WERI-Rb-1 (cell line): ENCODE measurements around the gene SOX6.
"Not testable (repeated sequence)": the region's sequence is repeated elsewhere in the genome, so short reads cannot be mapped to it uniquely, and the experiment has no call there.

Experiments used
- DNase-seq: peaks from one replicate; pipeline ENCODE4 v3.0.0-alpha.2; 2020
- H3K27ac ChIP-seq: fragments of 250-450 bp; sonication (Bioruptor Pico); 2 replicates; pipeline ENCODE4 v1.5.1; 2020; ENCODE audit warnings: mild to moderate bottlenecking, moderate library complexity
- H3K27me3 ChIP-seq: fragments of 250-450 bp; sonication (Bioruptor Pico); 2 replicates; pipeline ENCODE4 v1.5.1; 2021; ENCODE audit warnings: mild to moderate bottlenecking, low read depth, moderate library complexity; ENCODE audit not compliant: insufficient read depth, severe bottlenecking
- H3K36me3 ChIP-seq: fragments of 250-450 bp; sonication (Bioruptor Pico); 2 replicates; pipeline ENCODE4 v1.5.1; 2020; ENCODE audit warnings: mild to moderate bottlenecking, moderate library complexity
- H3K4me3 ChIP-seq: 2 replicates; pipeline ENCODE4 v1.5.1; 2011; ENCODE audit warnings: low read depth, mild to moderate bottlenecking, control low read depth, low read length
- H3K9me3 ChIP-seq: fragments of 250-450 bp; sonication (Bioruptor Pico); 2 replicates; pipeline ENCODE4 v1.5.1; 2021; ENCODE audit warnings: mild to moderate bottlenecking, moderate library complexity; ENCODE audit not compliant: severe bottlenecking
- CTCF ChIP-seq: IDR thresholded peaks from 2 replicates; pipeline ENCODE4 v1.5.1; 2011; ENCODE audit warnings: low read depth, mild to moderate bottlenecking, control low read depth, inconsistent platforms, low read length

SOX6 gene

DNA sequence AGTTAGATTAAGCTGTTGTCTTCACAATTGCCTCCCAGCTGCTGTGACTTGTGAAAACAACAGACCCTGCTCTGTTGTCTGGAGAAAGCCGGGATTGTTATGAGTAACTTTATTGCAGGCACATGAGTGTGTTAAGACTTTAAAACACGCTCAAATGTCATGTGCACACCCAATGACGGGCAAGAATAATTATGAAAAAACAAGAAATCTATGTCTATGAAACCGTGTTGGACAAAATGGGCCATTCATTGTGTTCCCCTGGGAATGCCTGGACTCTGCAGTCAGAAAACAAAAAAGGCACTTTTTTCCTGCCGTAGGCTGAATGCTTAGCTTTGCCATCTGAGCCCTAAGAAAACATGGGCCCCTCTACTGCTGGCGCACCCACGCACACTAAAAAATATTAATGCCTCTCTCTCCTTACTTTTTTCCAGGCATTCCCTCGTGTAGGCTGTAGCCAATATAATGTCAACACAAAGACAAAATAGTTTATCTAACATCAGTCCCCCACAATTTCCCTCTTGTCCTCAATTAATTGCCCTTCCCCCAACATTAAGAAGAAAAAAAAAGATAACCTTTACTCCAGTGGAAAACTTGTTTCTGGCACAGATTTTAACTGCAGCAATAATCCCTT is 207.9 kb downstream of the SOX6 start:
- H3K9me3 ChIP-seq: no peaks in the 10 kb centered on the region
- no peaks in the 10 kb centered on the region for H3K27me3 ChIP-seq
- no peak for DNase-seq
- H3K27ac ChIP-seq: no peak overlapping the region
- no peak overlapping the region for H3K4me3 ChIP-seq
- TF ChIP-seq CTCF: no peak
- H3K36me3 ChIP-seq: no peaks in the 10 kb centered on the region

DNA sequence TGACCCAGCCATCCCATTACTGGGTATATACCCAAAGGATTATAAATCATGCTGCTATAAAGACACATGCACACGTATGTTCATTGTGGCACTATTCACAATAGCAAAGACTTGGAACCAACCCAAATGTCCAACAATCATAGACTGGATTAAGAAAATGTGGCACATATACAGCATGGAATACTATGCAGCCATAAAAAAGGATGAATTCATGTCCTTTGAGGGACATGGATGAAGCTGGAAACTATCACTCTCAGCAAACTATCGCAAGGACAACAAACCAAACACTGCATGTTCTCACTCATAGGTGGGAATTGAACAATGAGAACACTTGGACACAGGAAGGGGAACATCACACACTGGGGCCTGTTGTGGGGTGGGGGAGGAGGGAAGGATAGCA is 209.4 kb downstream of the SOX6 start:
- H3K9me3 ChIP-seq, DNase-seq, H3K4me3 ChIP-seq, H3K36me3 ChIP-seq, H3K27me3 ChIP-seq, H3K27ac ChIP-seq: not testable (repeated sequence)

DNA sequence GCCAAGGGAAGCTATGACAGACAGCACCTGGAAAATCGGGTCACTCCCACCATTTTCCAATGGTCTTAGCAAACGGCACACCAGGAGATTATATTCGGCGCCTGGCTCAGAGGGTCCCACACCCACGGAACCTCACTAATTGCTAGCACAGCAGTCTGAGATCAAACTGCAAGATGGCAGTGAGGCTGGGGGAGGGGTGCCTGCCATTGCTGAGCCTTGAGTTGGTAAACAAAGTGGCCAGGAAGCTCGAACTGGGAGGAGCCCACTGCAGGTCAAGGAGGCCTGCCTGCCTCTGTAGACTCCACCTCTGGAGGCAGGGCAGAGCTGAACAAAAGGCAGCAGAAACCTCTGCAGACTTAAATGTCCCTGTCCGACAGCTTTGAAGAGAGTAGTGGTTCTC is 214.7 kb downstream of the SOX6 start:
- DNase-seq, H3K36me3 ChIP-seq, H3K9me3 ChIP-seq, H3K27ac ChIP-seq, H3K27me3 ChIP-seq, H3K4me3 ChIP-seq: not testable (repeated sequence)

DNA sequence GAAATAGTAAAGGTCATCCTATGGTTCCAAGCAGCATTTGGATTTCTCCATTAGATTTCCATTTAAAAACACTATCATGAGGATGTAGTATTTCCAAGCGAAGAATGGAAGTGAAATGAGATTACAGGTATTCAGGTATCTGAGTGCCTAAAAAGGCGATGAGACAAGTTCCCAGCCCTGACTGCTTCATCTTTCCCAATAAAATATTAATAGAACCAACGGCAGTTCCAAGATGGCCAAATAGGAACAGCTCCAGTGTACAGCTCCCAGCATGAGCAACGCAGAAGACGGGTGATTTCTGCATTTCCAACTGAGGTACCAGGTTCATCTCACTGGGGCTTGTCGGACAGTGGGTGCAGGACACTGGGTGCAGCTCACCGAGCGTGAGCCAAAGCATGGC is 215.2 kb downstream of the SOX6 start:
- not testable (repeated sequence) for H3K27ac ChIP-seq, H3K9me3 ChIP-seq, H3K4me3 ChIP-seq, H3K36me3 ChIP-seq, H3K27me3 ChIP-seq, DNase-seq

DNA sequence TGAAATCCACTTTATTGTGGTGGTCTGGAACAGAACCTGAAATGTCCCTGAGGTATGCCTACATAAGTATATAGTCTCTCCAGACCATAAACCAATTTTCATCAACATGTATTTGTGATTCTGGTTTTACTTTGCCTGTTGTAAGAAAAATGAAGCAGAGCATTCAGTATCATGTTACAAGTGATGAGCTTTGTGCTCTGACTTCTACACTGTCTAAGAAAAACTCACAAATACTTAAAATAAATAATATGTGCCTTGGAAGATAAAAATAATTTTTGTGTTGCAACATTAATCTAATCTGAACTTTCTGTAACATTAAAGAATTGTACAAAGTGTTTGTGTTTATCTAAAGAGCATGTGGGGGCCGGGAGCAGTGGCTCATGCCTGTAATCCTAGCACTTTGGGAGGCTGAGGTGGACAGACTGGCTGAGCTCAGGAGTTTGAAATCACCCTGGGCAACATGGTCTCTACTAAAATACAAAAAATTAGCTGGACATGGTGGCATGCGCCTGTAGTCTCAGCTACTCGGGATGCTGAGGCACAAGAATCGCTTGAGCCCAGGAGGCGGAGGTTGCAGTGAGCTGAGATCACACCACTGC is 219.5 kb downstream of the SOX6 start:
- no peak for DNase-seq
- Histone ChIP-seq H3K27ac (no peak overlapping the region), H3K36me3 (no peaks in the 10 kb centered on the region), H3K9me3 (no peaks in the 10 kb centered on the region), H3K27me3 (no peaks in the 10 kb centered on the region), H3K4me3 (no peak overlapping the region)
- no peak for TF ChIP-seq CTCF

DNA sequence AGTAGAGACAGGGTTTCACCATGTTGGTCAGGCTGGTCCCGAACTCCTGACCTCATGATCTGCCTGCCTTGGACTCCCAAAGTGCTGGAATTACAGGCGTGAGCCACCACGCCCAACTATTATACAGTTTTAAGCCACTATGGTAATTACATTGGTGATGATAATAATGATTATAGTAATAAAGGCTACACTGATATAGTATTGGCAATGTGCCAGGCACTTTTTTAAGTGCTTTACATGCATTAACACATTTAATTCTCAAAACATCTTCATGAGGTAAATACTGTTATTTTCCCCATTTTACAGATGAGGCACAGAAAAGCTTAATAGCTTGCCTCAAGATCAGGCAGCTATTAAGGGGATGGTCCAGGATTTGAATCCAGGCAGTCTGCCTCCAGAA is 222.5 kb downstream of the SOX6 start:
- Histone ChIP-seq H3K27me3 (no peaks in the 10 kb centered on the region), H3K4me3 (no peak overlapping the region), H3K9me3 (no peaks in the 10 kb centered on the region), H3K36me3 (no peaks in the 10 kb centered on the region), H3K27ac (no peak overlapping the region)
- TF ChIP-seq CTCF: no peak
- no peak for DNase-seq

- no peak for TF ChIP-seq CTCF
- Histone ChIP-seq H3K36me3 (no peaks in the 10 kb centered on the region), H3K27me3 (no peaks in the 10 kb centered on the region), H3K27ac (no peak overlapping the region), H3K4me3 (no peak overlapping the region), H3K9me3 (no peaks in the 10 kb centered on the region)
- no peak for DNase-seq
These were observed 228.6 kb downstream of the SOX6 start for GRCh38 chr11:16127732-16128131.
